ENCODE data around the gene GMEB1.
"Not testable (repeated sequence)": the region's sequence is repeated elsewhere in the genome, so short reads cannot be mapped to it uniquely, and the experiment has no call there.

Gene GMEB1

DNA sequence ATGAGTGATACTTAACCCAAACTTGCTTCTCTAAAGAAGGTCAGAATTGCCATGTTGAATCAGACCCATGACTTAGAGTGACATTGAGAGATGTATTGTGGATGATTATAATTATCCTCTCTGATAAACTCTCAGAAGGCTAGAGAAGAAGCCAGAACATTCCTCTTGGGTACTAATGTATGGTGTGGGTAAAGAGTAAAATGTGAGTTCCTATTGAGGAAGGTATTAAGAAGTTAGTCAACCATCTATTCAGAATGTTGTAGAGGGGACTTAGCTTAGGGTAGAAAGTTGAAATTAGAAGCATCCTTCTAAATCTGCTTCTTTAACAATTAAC lies 7.3 kb downstream of the GMEB1 start:
- DNase-seq, result no peak

DNA sequence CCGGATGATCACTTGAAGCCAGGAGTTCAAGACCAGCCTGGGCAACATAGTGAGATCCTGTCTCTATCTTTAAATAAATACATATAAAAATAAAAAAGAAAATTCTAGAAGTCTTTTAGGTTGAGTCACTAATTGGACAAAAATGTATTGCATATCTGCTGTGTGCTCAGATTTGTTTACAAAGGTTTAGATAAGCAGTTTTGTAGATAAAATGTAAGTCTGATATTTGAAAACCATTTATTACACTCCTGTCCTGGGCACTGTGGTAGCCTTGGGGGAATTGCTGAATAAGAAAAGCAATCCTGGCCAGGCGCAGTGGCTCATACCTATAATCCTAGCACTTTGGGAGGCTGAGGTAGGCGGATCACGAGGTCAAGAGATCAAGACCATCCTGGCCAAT lies 11.6 kb downstream of the GMEB1 start:
- DNase-seq, result no peak

DNA sequence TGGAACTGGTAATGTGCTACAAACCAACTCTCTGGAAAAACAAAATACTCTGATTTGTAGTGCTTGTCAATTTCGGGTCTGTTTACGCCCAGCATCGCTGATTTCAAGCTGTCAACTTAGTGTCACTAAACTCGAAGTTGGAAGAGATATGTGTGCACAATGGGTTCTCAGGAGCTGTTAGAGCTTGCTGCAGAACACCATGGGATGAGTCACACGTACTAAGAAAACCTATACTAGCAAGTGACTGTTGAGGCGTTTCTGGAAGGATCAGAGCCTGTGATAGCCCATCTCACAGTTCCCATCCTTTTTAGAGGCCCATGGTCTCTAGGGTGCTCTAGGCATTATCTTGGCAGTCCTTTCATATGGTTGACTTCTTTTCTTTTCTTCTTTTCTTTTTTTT lies 14.3 kb downstream of the GMEB1 start:
- DNase-seq, result no peak

DNA sequence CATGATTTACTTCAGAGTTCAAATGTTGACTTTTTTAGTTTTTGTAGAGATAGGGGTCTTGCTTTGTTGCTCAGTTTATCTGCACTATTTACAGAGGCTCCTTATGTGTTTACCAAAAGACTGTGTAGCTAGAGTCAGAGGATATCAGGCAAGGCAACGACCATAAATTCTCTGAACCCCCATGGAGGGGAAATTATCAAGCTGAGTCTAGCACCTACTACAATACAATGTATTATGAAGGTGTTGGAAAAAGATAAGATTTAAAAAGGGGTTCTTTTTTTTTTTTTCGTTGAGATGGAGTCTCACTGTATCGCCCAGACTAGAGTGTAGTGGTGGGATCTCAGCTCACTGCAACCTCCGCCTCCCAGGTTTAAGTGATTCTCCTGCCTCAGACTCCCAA lies 16.4 kb downstream of the GMEB1 start:
- no peak for DNase-seq

DNA sequence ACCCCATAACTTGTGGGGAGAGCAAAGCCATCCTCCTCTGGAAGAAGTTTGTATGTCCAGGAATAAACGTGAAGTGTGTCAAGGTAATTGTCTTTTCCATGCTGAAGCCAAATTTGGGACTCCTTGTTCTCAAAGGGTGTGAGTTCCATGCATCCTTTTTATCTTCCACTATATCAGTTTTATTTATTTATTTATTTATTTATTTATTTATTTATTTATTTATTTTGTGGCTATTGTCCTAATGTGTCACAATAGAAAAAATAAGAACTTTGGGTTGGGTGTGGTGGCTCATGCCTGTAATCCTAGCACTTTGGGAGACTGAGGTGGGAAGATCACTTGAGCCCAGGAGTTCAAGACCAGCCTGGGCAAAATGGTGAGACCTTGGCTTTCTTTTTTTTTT lies 23.0 kb downstream of the GMEB1 start:
- not testable (repeated sequence) for DNase-seq

DNA sequence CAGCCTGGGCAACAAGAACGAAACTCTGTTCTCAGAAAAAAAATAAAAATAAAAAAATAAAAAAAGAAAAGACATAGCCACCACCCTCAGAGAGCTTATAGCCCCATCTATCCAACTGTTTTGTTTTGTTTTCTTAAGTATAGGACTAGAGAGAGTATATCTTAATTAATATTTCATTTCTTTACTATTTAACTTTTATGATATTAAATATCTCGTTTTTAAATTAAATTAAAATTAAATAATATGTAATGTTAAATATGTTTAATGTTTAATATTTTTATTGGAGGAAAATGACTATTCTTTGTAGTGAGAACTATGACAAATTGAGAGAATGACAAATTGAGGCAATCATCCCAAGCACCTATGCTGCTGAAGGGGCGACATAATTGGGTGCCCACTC lies 35.0 kb downstream of the GMEB1 start:
- no peak for DNase-seq

DNA sequence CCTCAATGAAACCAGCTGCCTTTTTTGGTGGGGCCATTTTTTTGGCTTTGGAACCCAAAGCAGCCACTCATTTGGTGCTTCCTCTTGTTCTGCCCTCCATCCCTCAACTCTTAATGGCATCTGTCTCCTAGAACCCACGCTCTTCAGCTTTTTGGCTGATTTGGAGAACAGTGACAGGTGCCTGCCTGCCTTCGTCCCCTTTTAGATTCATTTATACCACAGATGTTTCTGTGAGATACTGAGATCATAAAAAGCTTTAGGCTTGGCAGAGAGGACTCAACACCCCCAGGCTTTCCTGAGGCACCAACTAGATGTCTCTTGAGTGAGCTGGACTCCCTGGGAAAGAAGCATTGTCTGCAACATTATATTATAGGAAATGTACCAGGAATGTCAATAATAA lies 47.8 kb downstream of the GMEB1 start:
- DNase-seq, result no peak

DNA sequence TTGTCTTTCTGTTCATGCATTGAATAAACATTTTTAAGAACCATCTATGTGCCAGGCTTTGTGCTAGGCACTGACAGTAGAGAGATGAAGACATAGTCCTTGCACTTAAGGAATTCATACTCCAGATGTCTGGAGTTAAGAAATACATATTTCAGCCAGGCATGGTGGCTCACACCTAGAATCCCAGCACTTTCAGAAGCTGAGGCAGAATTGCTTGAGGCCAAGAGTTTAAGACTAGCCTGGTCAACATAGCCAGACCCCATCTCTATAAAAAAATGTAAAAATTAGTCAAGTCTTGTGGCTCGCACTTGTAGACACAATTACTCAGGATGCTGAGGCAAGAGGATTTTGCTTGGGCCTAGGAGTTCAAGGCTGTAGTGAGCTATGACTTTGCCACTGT lies 49.6 kb downstream of the GMEB1 start:
- DNase-seq, result no peak

DNA sequence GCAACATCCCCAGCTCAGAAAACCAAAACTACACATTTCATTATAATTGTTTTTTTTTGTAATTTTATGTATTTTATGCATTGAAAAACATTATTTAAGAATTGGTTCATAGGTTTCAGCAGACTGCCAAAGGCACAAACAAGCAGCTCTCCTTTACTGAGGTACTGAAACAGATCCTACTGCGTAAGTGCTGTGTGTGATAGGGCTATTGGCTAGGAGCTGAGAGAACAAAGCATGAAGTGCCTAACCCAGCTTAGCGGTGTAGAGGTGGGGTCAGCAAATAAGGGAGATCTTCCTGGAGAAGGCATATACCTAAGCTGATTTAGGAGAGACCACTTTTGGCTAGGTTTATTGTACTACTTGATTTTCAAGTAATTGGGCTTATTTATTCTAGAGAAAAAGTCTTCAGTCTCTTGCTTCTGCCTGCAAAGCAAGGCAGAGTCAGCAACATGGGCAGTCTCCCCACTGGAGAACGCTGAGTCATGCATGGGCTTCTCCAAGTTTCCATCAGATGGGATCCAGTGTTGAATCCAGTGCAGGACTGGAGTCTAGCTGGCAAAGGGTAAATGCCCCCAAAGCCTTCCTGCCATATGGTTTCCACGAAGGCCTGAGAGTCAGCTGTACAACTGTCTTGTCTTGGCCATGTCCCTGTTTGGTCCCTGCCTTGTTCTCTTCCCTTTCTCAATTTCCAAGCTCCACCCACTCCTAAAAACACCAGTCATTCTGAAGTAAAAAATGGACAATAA lies 50.2 kb downstream of the GMEB1 start:
- DNase-seq, result no peak

DNA sequence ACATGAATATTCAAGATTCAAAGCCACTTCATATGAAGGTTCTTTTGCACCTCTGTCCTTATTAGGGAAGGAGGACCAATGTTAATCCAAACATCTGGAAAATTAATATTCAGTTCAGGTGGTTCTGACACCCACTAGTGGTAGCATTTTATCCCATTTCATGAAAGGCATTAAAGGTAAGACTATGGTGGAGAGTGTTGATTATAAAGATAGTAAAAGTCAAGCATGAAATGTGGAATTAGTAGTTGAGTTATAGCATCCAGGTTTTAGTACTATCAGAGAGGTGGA lies 50.7 kb downstream of the GMEB1 start:
- DNase-seq, result no peak

DNA sequence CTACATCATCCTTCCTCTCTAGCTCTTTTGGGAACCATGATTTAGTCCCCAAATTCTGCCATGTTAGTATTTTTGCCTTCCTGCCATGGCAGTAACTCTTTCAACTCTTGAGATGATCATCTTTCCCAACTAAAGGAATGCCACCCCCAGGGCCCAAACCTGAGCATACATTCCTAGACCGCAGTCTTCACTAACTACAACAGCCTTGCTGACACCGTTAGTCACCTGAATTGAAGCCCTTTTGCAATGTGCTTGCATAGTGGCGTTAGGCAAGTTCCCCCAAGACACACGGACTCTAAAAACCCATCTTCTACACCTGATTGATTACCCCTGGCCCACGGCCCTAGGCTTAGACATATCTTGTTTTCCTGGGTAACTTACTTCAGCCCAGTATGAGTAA lies 51.8 kb downstream of the GMEB1 start:
- DNase-seq, result no peak

DNA sequence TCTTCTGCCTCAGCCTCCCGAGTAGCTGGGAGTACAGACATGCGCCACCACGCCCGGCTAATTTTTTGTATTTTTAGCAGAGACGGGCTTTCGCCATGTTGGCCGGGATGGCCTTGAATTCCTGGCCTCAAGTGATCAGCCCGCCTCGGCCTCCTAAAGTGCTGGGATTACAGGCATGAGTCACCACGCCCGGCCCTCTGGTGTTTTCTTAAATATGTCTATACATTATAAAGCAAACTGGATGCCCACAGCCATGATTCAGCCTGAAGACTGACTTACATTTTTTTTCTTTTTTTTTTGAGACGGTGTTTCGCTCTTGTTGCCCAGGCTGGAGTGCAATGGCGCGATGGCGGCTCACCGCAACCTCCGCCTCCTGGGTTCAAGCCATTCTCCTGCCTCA lies 53.3 kb downstream of the GMEB1 start:
- not testable (repeated sequence) for DNase-seq

DNA sequence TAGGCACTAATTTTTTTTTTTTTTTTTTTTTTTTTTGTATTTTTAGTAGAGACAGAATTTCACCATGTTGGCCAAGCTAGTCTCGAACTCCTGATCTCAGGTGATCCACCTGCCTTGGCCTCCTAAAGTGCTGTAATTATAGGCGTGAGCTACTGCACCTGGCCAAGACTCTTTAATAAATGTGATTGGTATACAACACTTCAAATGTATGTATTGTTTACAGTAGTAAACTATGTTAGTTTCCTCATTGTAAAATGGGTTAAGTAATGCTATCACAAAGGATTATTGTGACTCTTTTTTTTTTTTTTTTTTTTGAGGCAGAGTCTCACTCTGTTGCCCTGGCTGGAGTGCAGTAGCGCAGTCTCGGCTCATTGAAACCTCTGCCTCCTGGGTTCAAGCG lies 56.8 kb downstream of the GMEB1 start:
- DNase-seq, result not testable (repeated sequence)

DNA sequence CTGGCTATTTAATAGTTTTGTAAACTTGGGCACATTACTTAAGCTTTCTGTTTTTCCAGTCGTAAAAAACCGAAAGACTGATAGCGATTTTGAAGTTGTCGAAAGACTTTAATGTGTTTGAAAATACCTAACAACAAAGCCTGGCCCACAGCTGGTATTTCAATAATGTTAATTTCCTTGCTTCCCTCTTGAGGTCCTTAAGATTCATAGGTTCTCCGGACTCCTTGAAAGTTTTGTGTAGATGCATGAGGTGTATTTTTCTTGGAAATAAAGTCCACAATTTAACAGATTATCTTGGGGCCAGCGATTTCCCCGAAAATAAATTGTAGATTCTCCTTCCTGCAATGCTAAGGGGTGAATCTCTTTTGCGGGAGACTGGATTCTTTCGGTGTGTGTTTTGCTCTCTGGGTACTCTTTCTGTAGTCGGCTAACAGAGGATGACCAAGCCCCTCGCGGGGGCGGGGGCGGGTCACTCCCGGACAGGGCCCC lies 67.4 kb downstream of the GMEB1 start:
- no peak for DNase-seq

DNA sequence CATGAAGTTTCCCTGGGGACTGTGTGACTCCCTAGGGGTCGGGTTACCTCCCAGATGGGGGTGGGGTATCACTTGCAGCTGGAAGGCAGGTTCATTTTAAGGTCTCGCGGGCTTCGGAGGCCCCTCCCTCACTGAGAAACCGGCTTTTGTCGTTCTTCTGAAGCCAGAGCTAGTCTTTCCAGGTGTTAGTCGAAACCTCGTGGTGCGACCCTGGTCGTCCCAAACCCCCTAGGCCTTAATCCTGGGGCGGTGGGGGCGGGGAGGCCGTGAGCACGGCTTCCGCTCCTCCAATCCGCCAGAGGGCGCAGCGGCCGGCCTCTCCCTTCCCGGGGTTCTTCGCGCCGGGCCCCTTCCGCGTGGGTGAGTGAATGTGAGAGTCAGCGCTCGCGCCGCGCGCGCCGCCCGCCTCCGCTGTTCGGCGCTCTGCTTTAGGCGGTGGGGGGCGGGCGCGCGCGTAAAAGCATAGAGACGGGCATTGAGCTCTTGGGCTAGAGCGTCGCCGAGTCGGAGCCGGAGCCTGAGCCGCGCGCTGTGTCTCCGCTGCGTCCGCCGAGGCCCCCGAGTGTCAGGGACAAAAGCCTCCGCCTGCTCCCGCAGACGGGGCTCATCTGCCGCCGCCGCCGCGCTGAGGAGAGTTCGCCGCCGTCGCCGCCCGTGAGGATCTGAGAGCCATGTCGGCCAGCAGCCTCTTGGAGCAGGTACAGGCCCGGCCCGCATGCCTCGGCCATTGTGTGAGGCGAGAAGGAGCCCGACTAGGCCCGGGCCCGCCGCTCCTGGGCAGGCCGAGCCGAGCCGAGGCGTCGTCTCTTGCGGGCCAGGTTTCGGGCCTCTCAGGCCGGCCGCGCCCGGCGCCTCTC lies 68.1 kb downstream of the GMEB1 start, which contains the start of gene YTHDF2:
TSS of gene YTHDF2 (plus strand) at position 491 of the 857 bp plus-strand sequence. CDS start at position 672, 181 bp downstream.
- peak; percentile 97 for DNase-seq

DNA sequence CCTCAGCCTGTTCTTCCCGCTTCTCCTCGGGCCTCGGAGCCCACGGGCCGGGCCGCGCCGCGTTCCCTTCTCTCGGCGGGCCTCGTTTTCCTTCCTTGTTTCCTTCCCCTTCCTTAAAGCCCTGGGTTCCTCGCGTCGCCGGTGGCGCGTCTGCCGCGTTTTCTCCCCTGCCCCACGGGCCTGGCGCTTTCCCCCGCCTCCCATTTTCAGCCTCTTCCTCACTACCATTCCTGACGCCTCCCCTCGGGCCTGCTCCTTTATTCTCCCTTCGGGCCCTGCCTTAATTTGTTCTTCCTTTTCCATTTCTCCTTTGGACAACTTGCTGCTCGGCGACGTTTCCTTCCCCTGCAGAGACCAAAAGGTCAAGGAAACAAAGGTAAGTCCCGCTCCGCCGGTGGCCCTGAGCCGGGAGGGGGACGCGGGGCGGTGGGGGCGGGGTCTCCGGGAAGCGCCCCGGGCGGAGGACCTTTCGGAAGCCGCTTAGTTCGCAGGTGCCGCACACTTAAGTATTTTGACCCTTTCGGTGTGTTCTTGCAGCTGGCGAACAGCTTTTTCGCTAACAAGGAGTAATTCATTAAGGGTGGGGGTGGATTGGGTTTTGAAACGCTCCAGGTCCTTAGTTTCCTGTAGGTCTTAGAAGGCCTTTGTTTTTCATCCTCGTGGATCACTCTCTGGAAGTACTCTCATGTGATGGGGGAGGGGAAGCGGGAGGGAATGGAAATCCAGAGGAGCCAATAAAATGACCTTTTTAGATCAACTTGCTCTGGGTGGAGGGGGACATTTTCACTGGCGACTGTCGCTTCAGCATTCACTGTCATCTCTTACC lies 68.9 kb downstream of the GMEB1 start:
- peak; percentile 40 for DNase-seq

DNA sequence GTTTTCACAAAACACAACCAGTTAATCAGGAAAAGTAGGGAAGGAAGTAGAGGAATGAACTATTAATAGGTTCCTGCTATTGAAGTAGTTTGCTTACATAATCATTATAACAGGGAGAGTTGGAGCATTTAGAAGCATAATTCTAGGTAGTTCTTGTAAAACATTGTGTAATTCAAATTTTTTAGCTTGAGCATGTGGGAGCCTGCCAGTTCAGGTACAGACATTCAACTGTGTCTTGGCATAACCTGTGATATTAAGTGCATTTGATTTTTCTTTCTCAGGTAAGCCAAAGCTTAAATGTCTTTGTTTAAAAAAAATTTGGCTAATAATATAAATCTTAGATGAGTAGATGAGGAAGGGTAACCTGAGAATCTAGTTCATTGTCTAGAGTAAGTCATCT lies 71.5 kb downstream of the GMEB1 start:
- no peak for DNase-seq

DNA sequence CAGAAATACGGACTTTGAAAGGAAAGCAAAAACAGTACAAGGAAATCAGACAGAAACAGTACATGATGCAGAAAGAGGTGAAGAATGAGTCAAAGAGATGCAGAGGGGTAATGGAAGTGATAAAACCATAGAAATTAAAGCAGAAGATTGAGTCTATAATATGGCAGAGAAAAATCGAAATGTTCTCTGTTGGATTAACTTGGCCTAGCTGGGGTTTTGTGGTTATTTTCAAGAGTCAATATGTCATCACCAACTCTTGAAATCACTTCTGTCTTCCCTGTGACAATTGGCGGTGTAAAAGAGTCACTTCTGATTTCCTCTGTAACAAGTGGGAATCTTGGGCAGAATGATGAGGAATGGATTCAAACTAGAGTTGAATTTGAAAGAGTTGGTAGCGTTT lies 75.6 kb downstream of the GMEB1 start:
- no peak for DNase-seq

DNA sequence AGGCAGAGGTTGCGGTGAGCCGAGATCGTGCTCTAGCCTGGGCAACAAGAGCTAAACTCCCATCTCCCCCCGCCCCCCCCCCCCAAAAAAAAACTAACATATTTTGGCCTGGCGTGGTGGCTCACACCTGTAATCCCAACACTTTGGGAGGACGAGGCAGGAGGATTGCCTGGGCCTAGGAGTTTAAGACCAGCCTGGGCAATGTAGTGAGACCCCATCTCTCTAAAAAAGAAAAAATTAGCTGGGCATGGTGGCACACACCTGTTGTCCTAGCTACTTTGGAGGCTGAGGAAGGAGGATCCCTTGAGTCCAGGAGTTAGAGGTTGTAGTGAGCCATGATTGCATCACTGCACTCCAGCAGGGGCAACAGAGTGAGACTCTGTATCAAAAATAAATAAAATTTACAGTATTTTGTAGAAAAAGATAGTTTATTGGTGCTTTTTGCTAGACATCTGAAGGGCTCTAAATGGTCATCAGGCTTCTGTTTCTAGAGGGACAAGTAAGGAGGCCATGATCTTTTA lies 77.1 kb downstream of the GMEB1 start:
- no peak for DNase-seq

DNA sequence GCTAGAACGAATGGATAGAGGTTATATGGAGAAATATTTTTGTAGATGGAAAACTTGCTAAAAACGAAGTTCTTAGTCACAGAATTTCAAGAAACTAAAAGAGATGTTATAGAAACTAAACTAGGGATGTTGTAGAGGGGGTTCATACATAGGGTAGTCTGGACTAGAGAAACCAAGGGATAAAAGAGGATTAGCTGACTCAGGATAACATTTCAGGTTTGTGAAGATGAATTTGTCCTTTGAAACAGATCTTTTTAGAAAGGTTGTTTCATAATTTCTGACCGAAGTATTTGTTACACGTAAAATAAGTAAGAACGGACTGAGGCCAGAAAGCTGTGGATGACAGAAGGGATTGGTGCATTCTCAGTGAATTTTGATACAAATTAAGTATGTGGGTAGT lies 81.7 kb downstream of the GMEB1 start:
- DNase-seq, result no peak

DNA sequence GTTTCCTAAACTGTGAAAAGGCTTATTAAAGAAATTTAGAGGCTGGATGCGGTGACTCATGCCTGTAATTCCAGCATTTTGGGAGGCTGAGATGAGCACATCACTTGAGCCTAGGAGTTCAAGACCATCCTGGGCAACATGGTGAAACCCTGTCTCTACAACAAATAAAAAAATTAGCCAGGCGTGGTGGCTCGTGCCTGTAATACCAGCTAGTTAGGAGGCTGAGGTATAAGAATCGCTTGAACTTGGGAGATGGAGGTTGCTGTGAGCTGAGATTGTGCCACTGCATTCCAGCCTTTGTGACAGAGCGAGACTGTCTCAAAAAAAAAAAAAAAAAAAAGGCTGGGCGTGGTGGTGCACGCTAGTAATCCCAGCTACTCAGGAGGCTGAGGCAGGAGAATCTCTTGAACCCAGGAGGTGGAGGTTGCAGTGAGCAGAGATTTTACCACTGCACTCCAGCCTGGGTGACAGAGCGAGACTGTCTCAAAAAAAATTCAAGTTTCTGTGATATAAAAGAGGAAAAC lies 82.2 kb downstream of the GMEB1 start:
- DNase-seq, result not testable (repeated sequence)

DNA sequence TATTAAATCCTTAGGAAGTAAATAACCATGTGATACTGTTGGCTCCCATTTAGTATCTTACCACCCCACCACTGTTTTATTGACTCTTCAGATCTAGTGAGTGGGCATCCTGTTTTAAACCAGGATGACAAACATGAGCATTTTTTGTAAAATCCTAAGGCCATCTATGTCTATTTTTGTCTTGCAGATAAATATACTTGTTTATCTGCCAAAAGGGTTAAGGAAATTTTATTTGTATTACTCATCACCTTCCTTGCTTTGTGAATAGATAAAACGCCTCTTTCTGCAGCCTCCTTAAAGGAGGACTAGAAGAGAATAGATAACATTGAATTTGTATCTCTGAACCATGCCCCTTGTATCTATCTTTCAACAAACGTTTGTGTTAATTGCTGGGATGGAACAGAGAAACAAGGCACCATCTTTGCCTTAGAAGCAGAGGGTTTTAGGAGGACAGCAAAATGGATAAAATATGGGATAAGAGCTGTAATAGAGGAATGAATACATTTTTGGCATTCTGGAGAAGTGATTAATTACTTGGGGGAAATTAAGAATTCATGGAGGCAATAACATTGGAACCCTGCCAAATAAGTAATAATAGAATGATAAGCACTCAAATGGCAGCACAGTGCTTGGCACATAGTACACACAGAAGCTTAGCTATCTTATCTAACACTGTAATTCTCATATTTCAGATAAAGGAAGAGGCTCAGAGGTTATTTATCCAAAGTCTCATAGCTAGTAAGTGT lies 82.9 kb downstream of the GMEB1 start:
- DNase-seq, result no peak

All from CD4-positive, alpha-beta T cell treated with Interleukin-15 for 1 hour (primary cell).